A673 (cell line): ENCODE measurements around the gene ABCB9. TPM values are rescaled to one million over a fixed set of nuclear protein-coding genes. Genes with fewer than 3 reads are reported as not detected.
A peak's percentile ranks its signal among the peaks of the same experiment; 100 is the strongest.

Experiments
- BruUV-seq: library from RNA; stranded (reverse); fragments of 400-500 nt; replicated peaks from 2 replicates; lab custom pipeline; 2021; lab: Mats Ljungman, UMichigan
- CTCF ChIA-PET: fragments of 300-600 bp; sonication (Branson Sonifier 250); formaldehyde crosslinking; loops from one replicate; lab custom pipeline; 2022; ENCODE audit warnings: antibody characterized with exemption; lab: Charles Lee
- POLR2A ChIA-PET: fragments of 300-600 bp; sonication (Branson Sonifier 250); formaldehyde crosslinking; loops from one replicate; lab custom pipeline; 2022; ENCODE audit warnings: antibody characterized with exemption; ENCODE audit not compliant: low non-redundant PET; lab: Charles Lee
- DNase-seq: peaks from one replicate; pipeline ENCODE4 v3.0.0-alpha.2; 2015; ENCODE audit warnings: low spot score
- H3K27ac ChIP-seq: fragments of 200-600 bp; sonication (generic); 2 replicates; pipeline ENCODE4 v1.5.1; 2016; ENCODE audit warnings: mixed run types, low read depth, mild to moderate bottlenecking, mixed read lengths, antibody characterized with exemption, low read length; ENCODE audit not compliant: poor library complexity, severe bottlenecking
- H3K27me3 ChIP-seq: fragments of 200-600 bp; sonication (generic); replicated peaks from 2 replicates; pipeline ENCODE4 v1.6.1; 2017; ENCODE audit warnings: mixed run types, low read depth, mild to moderate bottlenecking, mixed read lengths, antibody characterized with exemption, low read length; ENCODE audit not compliant: insufficient read depth, poor library complexity
- H3K36me3 ChIP-seq: fragments of 200-600 bp; sonication (generic); 2 replicates; pipeline ENCODE4 v1.6.1; 2016; ENCODE audit warnings: mixed run types, mild to moderate bottlenecking, mixed read lengths, antibody characterized with exemption, low read length; ENCODE audit not compliant: insufficient read depth, poor library complexity, severe bottlenecking
- H3K4me1 ChIP-seq: fragments of 200-600 bp; sonication (generic); 2 replicates; pipeline ENCODE4 v1.6.1; 2017; ENCODE audit warnings: mixed run types, mild to moderate bottlenecking, mixed read lengths, antibody characterized with exemption, low read length; ENCODE audit not compliant: insufficient read depth, poor library complexity, severe bottlenecking
- H3K4me3 ChIP-seq: fragments of 200-600 bp; sonication (generic); 2 replicates; pipeline ENCODE4 v1.5.1; 2016; ENCODE audit warnings: low read depth, mixed run types, mild to moderate bottlenecking, mixed read lengths, low read length; ENCODE audit not compliant: poor library complexity, severe bottlenecking
- H3K9me3 ChIP-seq: fragments of 200-600 bp; sonication (generic); 2 replicates; pipeline ENCODE4 v1.6.1; 2016; ENCODE audit warnings: mixed run types, low read depth, mild to moderate bottlenecking, mixed read lengths, antibody characterized with exemption, low read length; ENCODE audit not compliant: poor library complexity, severe bottlenecking
- CTCF ChIP-seq: fragments of 300-800, 200-600 bp; sonication (generic); conservative IDR thresholded peaks from 2 replicates; pipeline ENCODE4 v1.5.1; 2017; ENCODE audit warnings: low read depth, mild to moderate bottlenecking, antibody characterized with exemption, low read length, moderate library complexity, mixed read lengths
- EZH2 ChIP-seq: fragments of 200-600 bp; sonication (generic); IDR thresholded peaks from 2 replicates; pipeline ENCODE4 v1.6.1; 2017; ENCODE audit warnings: borderline replicate concordance, low read depth, mild to moderate bottlenecking, mixed read lengths, antibody characterized with exemption, low read length; ENCODE audit not compliant: poor library complexity, severe bottlenecking
- intact Hi-C: fragments of 100-400 bp; cut with micrococcal nuclease; formaldehyde crosslinking; loops from one replicate; pipeline ENCODE4 v1.10.0; 2022; ENCODE audit not compliant: unreplicated experiment
- total RNA-seq: library from RNA; stranded (reverse); gene quantifications from 2 replicates; pipeline ENCODE4 v1.2.3, GENCODE V29; 2021

Gene ABCB9
- total RNA-seq, 1 experiment from 2014 or later: 8.9 TPM

GRCh38 chr12:122975790-122976647 lies 9.8 kb upstream of the ABCB9 start:
- Histone ChIP-seq H3K4me3 (peak overlapping the region; percentile 91), H3K27ac (peak overlapping the region; percentile 99), H3K4me1 (peaks cover 14% of the 10 kb centered on the region), H3K9me3 (no peaks in the 10 kb centered on the region), H3K36me3 (no peaks in the 10 kb centered on the region), H3K27me3 (no peaks in the 10 kb centered on the region)
- POLR2A ChIA-PET: interaction anchor here (0.6 kb wide), 1 partner anchor 409 kb away, joined by 4 read pairs; no protein-coding TSS in a partner anchor
- CTCF ChIA-PET: no interaction called here
- intact Hi-C loops: no loop called here
- BruUV-seq: no TSS peak
- TF ChIP-seq CTCF (no peak), EZH2 (no peak)
- no peak for DNase-seq

DNA sequence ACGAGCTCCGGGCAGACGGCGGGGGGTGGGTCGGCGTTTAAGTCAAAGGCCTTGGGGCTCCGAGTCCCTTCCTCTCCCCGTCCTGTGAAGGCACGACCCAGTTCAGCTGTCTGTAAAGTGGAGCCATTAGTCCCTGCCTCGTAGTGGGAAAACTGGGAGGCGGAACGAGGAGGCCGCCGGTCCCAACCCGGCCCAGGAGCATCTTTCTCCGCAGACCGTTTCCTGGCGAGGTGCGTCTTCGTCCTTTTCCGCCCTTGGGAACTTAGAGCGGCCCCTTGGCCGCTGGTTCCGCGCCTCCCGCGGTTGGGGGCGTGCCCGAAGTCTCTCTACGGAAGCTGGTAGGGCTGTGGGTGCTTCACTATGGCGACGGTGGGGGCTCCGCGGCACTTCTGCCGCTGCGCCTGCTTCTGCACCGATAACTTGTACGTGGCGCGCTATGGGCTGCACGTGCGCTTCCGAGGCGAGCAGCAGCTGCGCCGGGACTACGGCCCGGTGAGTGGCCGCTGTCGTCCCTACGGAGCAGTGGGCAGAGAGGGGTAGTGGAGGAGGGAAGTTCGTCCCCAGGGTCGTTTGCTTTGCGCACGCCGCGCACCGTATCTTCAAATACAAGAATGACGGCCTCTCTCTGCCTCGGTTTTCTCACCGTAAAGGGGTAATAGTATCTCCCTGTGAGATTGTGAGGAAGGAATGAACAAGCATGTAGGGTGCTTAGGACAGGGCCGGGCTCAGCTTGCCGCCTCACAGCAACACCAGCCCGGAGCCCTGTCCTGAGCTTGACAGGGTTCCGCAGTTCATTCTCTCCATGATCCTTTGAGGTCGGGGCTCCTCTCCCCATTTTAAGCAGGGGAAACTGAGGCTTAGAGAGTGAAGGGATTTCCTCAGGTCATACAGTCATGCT lies 8.9 kb upstream of the ABCB9 start, which contains the start of gene OGFOD2:
OGFOD2 (plus strand) TSS at position 353 of the 898 bp plus-strand sequence; CDS start at position 361, 8 bp downstream.
- Histone ChIP-seq H3K4me1 (peaks cover 14% of the 10 kb centered on the region), H3K4me3 (peak within 1 kb of the TSS; percentile 91), H3K27ac (peak within 1 kb of the TSS; percentile 99), H3K27me3 (no peaks in the 10 kb centered on the region), H3K36me3 (no peaks in the 10 kb centered on the region), H3K9me3 (no peaks in the 10 kb centered on the region)
- no peak for TF ChIP-seq CTCF
- no peak for TF ChIP-seq EZH2
- TSS peak; percentile 57 for BruUV-seq
- ChIA-PET POLR2A (interaction anchor here (0.6 kb wide), 1 partner anchor 410 kb away, joined by 4 read pairs; no protein-coding TSS in a partner anchor), CTCF (no interaction called here)
- intact Hi-C loops: no loop called here
- peak; percentile 95 for DNase-seq

DNA sequence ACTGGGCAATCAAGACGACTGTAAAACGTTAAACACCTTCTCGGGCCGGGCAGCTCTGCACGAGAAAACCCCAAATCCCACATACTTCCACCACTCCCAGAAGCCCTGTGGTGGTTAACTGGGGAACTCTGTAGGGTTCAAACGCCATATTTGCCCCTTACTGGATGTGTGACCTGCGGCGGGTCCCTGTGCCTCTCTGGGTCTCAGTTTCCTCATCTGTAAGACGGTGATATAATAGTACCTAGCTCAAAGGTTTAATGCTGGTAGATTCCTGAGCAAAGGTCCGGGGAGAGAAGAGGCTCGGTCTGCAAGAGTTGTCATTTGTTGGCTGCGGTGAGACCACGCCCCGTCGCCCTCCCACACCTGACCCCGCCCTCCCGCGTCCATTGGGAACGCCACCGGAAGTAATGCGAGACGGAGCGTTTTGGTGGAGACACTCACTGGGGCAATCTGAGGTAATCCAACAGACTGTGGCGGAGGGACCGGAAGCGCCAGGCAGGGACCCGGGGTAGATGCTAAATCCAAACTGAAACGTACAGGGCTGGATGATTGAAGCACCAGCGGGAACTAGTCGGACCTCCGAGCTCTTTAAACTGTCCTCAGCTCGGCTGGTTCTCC lies 8.1 kb upstream of the ABCB9 start:
- POLR2A ChIA-PET: no interaction called here
- H3K4me1 ChIP-seq: peaks cover 10% of the 10 kb centered on the region
- BruUV-seq: TSS peak; percentile 60
- no peaks in the 10 kb centered on the region for H3K9me3 ChIP-seq
- H3K4me3 ChIP-seq: peak overlapping the region; percentile 91
- H3K27ac ChIP-seq: peak overlapping the region; percentile 99
- CTCF ChIA-PET: no interaction called here
- no peaks in the 10 kb centered on the region for H3K36me3 ChIP-seq
- peak; percentile 98 for DNase-seq
- intact Hi-C loops: no loop called here
- no peak for TF ChIP-seq EZH2
- no peaks in the 10 kb centered on the region for H3K27me3 ChIP-seq
